HFF-Myc (cell line): Measurements from ENCODE around the gene PUS10.

Experiments used
- DNase-seq: peaks from one replicate; pipeline ENCODE4 v3.0.0-alpha.2; 2011; ENCODE audit warnings: low read depth; ENCODE audit errors: extremely low read depth
- H3K4me3 ChIP-seq: replicated peaks from 2 replicates; pipeline ENCODE4 v1.5.1; 2011; ENCODE audit warnings: low read depth, mild to moderate bottlenecking, control low read depth, low read length
- TF ChIP-seq, protein P1 (sequence below): IDR thresholded peaks from 2 replicates; pipeline ENCODE4 v1.5.1; 2012; ENCODE audit warnings: mild to moderate bottlenecking, low read depth, low read length, control low read depth; ENCODE audit errors: missing control alignments

The PUS10 gene

DNA sequence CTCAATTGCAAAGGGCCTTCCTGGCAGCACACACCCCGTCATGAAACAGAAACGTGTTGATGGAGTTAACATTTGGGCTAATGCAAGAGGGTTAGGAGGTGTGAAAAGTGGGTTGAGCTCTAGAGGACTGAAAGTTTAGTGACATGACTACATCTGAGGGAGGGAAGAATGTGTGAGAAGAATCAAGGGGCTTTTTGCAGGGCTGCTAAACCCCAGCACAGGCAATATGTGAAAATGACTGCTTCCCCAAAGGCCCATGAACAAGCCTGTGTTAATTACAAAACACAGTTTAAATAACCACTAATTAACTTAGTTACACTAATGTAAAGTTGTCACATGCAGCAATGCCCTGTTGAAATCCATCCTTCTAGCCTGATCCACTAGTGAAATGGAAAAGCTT, 63.9 kb downstream of the PUS10 start:
- TF ChIP-seq, protein P1, sequence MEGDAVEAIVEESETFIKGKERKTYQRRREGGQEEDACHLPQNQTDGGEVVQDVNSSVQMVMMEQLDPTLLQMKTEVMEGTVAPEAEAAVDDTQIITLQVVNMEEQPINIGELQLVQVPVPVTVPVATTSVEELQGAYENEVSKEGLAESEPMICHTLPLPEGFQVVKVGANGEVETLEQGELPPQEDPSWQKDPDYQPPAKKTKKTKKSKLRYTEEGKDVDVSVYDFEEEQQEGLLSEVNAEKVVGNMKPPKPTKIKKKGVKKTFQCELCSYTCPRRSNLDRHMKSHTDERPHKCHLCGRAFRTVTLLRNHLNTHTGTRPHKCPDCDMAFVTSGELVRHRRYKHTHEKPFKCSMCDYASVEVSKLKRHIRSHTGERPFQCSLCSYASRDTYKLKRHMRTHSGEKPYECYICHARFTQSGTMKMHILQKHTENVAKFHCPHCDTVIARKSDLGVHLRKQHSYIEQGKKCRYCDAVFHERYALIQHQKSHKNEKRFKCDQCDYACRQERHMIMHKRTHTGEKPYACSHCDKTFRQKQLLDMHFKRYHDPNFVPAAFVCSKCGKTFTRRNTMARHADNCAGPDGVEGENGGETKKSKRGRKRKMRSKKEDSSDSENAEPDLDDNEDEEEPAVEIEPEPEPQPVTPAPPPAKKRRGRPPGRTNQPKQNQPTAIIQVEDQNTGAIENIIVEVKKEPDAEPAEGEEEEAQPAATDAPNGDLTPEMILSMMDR, result no peak
- no peak for DNase-seq
- H3K4me3 ChIP-seq, result no peak overlapping the region

DNA sequence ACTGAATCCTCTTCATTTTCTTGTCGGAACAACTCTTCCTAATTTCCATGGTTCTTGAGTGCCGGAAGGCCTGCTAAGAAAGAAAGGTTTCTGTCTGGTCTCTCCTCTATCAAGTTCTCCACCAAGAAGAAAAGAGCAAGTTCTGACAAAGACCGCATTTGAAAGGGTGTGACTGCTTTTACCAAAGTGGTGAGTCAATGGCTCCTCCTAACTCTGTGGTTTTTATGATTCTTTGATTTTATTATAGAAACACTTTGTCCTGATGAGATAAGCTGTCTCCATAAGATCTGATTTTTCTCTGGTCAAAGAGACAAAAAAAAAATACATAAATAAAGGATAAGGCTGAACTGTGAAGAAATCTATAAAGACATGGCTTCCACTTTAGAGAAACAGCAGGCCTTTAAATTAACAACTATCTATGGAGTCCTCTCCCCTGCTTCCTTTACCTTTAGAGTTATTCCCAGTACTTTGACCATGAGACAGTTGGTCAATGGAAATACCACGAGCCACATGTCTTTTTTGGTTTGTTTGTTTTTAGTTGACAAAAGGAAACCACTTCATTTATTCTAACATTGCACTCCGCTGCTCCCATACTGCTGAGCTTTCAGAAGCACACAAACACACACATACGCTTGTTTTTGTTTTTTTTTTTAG, 69.0 kb downstream of the PUS10 start:
- TF ChIP-seq, protein P1, result no peak
- DNase-seq, result no peak
- no peak overlapping the region for H3K4me3 ChIP-seq

DNA sequence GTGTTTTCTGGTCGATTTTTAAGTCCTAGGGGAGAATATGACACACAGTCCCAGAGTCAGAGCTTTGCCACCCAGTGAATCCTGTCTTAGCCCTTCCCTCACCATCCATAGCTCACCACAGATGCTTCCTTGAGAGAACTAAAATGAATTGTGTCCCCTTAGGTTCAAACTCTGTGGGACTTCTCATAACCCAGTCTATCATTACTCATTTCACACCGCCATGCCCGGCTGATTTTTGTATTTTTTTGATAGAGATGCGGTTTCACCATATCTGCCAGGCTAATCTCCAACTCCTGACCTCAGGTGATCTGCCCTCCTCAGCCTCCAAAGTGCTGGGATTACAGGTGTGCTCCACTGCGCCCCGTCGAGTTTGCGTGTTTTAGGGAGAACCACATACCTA, 69.9 kb downstream of the PUS10 start:
- no peak for DNase-seq
- TF ChIP-seq, protein P1, result no peak
- no peak overlapping the region for H3K4me3 ChIP-seq

DNA sequence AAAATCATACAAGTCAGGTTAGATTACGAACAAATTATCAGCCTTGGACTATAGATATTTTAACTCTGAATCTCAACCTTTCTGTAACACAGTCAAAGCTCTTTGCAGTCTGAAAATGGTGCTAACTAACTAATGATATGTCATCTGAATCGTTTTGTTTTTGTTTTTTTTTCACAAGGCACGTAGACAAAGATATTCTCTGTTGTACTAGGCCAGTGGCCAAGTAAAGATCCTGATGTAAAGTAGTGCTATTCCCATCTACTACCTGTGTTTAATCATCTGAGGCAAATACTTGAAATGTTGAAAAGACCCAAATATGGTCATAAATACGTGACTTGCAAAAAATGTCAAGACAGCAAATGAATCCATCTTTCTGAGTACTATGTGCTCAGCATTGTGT, 71.0 kb downstream of the PUS10 start:
- TF ChIP-seq, protein P1, result no peak
- DNase-seq, result no peak
- no peak overlapping the region for H3K4me3 ChIP-seq

DNA sequence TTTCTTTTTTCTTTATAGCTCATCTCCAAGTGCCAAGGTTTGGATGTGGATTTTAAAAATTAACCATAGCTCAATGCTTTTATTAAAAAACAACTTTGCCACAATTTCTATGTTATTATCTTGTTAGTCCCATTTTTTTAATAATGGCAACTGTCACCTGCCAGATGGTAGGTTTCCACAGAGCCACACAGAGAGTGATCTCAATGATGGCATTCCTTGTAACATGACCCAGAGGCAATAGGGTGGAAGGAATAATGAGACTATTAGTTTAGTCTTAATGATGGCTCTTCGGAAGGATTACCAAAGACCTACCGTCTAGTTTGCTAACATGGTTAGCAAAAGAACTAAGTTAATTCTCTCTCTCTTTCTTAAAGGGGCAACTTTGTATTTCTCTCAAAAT, 72.7 kb downstream of the PUS10 start:
- DNase-seq, result no peak
- TF ChIP-seq, protein P1, result no peak
- H3K4me3 ChIP-seq, result no peak overlapping the region

DNA sequence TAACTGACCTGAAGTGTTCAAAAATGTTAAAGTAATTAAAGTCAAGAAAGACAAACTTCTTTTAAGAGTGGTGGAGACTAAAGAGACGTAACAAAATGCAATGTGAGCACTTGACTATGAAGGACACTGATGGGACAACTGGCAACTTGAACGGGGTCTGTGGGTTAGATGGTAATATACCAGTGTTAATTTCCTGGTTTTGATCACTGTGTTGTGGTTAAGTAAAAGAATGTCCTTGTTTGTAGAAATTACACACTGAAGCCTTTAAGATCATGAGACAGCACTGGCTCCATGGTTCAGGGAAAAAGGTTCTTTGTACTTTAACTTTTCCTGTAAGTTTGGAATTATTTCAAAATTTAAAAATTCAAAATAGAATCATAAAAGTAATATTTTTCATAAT, 78.4 kb downstream of the PUS10 start:
- TF ChIP-seq, protein P1, result no peak
- no peak overlapping the region for H3K4me3 ChIP-seq
- no peak for DNase-seq

DNA sequence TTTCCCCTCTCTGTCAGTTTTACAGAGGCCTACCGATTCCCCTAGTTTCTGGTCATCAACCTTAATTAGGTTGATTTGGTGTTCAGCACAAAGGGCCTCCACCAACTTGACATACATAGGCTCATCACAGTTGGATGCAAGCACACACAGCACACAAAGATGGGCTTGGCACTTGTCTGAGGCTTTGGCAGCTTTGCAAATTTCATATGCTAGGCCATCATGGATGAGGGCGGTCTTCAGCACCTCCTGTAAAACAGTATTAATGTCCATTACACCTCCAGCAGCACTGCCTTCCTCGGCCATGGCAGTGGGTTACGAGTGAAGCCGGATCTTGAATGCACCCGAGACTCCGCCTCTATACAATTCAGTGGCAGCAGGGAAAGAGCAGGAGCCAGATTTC, 79.8 kb downstream of the PUS10 start:
- no peak overlapping the region for H3K4me3 ChIP-seq
- DNase-seq, result no peak
- TF ChIP-seq, protein P1, result no peak
